ENCODE results near the gene ARHGAP19. TPM values are rescaled to one million over a fixed set of nuclear protein-coding genes. Genes with fewer than 3 reads are reported as not detected.

The ARHGAP19 gene
- total RNA-seq, 1 experiment from 2014 or later: 28.9 TPM

GRCh38 chr10:97243836-97244235, 48.6 kb downstream of the ARHGAP19 start:
- peaks cover 2% of the 10 kb centered on the region for H3K36me3 ChIP-seq (ENCODE audit: control insufficient read depth, insufficient read depth, low read length)
- no peak overlapping the region for H3K27ac ChIP-seq (ENCODE audit: low read length)
- DNase-seq (ENCODE audit: low read depth, low spot score) (no peak), ATAC-seq (no peak)
- no TSS peak for BruUV-seq (replicated peaks)
- no peaks in the 10 kb centered on the region for H3K27me3 ChIP-seq (ENCODE audit: control insufficient read depth, insufficient read depth, low read length)
- TF ChIP-seq SIN3A (IDR thresholded peaks at IDR 0.05; ENCODE audit: borderline replicate concordance, insufficient read depth, low read depth, low read length) (no peak), CTCF (IDR thresholded peaks at IDR 0.05) (no peak), POLR2AphosphoS5 (IDR thresholded peaks at IDR 0.05; ENCODE audit: low read depth, low read length) (no peak), TCF7L2 (IDR thresholded peaks at IDR 0.05; ENCODE audit: low read depth, low read length) (no peak), REST (IDR thresholded peaks at IDR 0.05; ENCODE audit: insufficient read depth in 1 of 2, low read depth in 2 of 2, low read length in 1 of 2) (no peak)
- in situ Hi-C loops (cut with HindIII; ENCODE audit: low pct_unique_long_range_greater_than_20kb, low sequenced_read_pairs) (no loop called here), intact Hi-C loops (cut with micrococcal nuclease; ENCODE audit: unreplicated experiment) (no loop called here)
- no peak overlapping the region for H3K4me3 ChIP-seq (ENCODE audit: low read depth in 2 of 2, low read length in 2 of 2)
- H3K4me1 ChIP-seq (ENCODE audit: control insufficient read depth, insufficient read depth, low read length): no peaks in the 10 kb centered on the region
- ChIA-PET CTCF (no interaction called here), POLR2A (no interaction called here)
- no peaks in the 10 kb centered on the region for H3K9me3 ChIP-seq (ENCODE audit: control insufficient read depth, insufficient read depth, low read depth, low read length)

- Histone ChIP-seq H3K36me3 (ENCODE audit: control insufficient read depth, insufficient read depth, low read length) (no peaks in the 10 kb centered on the region; the same call in 1 of the 2 replicates), H3K27me3 (ENCODE audit: control insufficient read depth, insufficient read depth, low read length) (no peaks in the 10 kb centered on the region), H3K9me3 (ENCODE audit: control insufficient read depth, insufficient read depth, low read depth, low read length) (no peaks in the 10 kb centered on the region), H3K4me3 (ENCODE audit: low read depth in 2 of 2, low read length in 2 of 2) (no peak overlapping the region), H3K27ac (ENCODE audit: low read length) (no peak overlapping the region), H3K4me1 (ENCODE audit: control insufficient read depth, insufficient read depth, low read length) (no peaks in the 10 kb centered on the region)
- in situ Hi-C loops (cut with HindIII; ENCODE audit: low pct_unique_long_range_greater_than_20kb, low sequenced_read_pairs): no loop called here
- DNase-seq (ENCODE audit: low read depth, low spot score) (no peak), ATAC-seq (no peak)
- ChIA-PET CTCF (interaction anchor here (1.1 kb wide), 1 partner anchor 166 kb away, joined by 3 read pairs; no protein-coding TSS in a partner anchor), POLR2A (no interaction called here)
- no TSS peak for BruUV-seq (replicated peaks)
- intact Hi-C loops (cut with micrococcal nuclease; ENCODE audit: unreplicated experiment): no loop called here
- TF ChIP-seq TCF7L2 (IDR thresholded peaks at IDR 0.05; ENCODE audit: low read depth, low read length) (no peak), POLR2AphosphoS5 (IDR thresholded peaks at IDR 0.05; ENCODE audit: low read depth, low read length) (no peak)
Measured at GRCh38 chr10:97238855-97239254, 53.6 kb downstream of the ARHGAP19 start.

- no peak for TF ChIP-seq POLR2AphosphoS5 (IDR thresholded peaks at IDR 0.05; ENCODE audit: low read depth, low read length)
- no peak for TF ChIP-seq SIN3A (IDR thresholded peaks at IDR 0.05; ENCODE audit: borderline replicate concordance, insufficient read depth, low read depth, low read length)
- no peak for TF ChIP-seq REST (IDR thresholded peaks at IDR 0.05; ENCODE audit: insufficient read depth in 1 of 2, low read depth in 2 of 2, low read length in 1 of 2)
- no peak for TF ChIP-seq CTCF (IDR thresholded peaks at IDR 0.05)
- TF ChIP-seq TCF7L2 (IDR thresholded peaks at IDR 0.05; ENCODE audit: low read depth, low read length): no peak
- Histone ChIP-seq H3K9me3 (ENCODE audit: control insufficient read depth, insufficient read depth, low read depth, low read length) (no peaks in the 10 kb centered on the region), H3K27ac (ENCODE audit: low read length) (no peak overlapping the region), H3K27me3 (ENCODE audit: control insufficient read depth, insufficient read depth, low read length) (no peaks in the 10 kb centered on the region), H3K4me1 (ENCODE audit: control insufficient read depth, insufficient read depth, low read length) (no peaks in the 10 kb centered on the region), H3K36me3 (ENCODE audit: control insufficient read depth, insufficient read depth, low read length) (0 out of 2 replicates have a peak, but pooled peaks cover 2% of the 10 kb centered on the region), H3K4me3 (ENCODE audit: low read depth in 2 of 2, low read length in 2 of 2) (no peak overlapping the region)
- CTCF ChIA-PET: interaction anchor here (0.7 to 1.4 kb wide), 3 partner anchors 25 to 392 kb away, joined by 3 to 4 read pairs (median 3); no protein-coding TSS in a partner anchor
- intact Hi-C loops (cut with micrococcal nuclease; ENCODE audit: unreplicated experiment): no loop called here
- in situ Hi-C loops (cut with HindIII; ENCODE audit: low pct_unique_long_range_greater_than_20kb, low sequenced_read_pairs): no loop called here
- DNase-seq (ENCODE audit: low read depth, low spot score) (no peak), ATAC-seq (no peak)
- POLR2A ChIA-PET: no interaction called here
- no TSS peak for BruUV-seq (replicated peaks)
Measured at GRCh38 chr10:97235353-97235752, 57.1 kb downstream of the ARHGAP19 start.

All from Panc1 (cell line).